ENCODE results near the gene TBXAS1. TPM values are rescaled to one million over a fixed set of nuclear protein-coding genes. Genes with fewer than 3 reads are reported as not detected.

Gene TBXAS1
- total RNA-seq, 2 experiments from 2014 or later = 0.86 TPM; not detected in 1

DNA sequence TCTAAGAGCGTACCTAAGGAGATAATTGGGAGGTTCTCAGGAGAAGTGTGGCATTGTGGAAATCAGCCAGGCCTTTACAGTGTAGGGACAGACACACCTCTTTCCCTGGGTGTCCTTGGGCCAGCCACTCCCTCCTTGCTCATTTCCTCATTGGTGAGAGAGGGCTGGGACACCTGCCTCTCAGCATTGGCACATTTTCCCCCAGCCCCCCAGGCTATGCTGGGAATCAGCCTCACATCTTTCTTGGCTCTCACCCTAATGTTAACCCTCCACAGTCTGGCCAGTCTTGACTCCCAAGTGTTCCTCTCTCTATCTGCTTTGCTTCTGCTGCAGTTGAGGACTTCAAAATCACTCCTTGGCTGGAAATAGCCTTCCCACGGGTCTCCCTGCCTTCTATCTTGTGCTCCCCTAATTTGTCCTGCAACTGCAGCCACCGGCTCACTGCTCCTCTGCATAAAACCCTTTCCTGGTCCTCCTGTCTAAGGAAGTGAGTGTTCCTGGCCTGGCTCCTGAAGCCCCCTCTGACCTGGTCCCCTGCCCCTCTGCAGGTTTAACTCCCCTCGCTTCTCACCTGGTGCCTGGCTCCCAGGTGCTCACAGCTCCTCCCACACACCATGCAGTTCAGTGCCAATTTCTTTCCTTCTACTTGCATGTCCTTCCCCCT, 15.8 kb downstream of the TBXAS1 start:
- no TSS peak for BruUV-seq (replicated peaks)
- intact Hi-C loops (cut with micrococcal nuclease; ENCODE audit: unreplicated experiment) = no loop called here
- Histone ChIP-seq H3K79me2 (ENCODE audit: insufficient read depth, low read depth, low read length) (no peaks in the 10 kb centered on the region), H3K9me2 (ENCODE audit: insufficient read depth, low read length) (no peaks in the 10 kb centered on the region), H3K36me3 (ENCODE audit: insufficient read depth, low read length) (no peaks in the 10 kb centered on the region), H3K27ac (ENCODE audit: low read depth, low read length, poor library complexity, severe bottlenecking) (no peak overlapping the region), H2AFZ (ENCODE audit: low read length) (no peak overlapping the region), H3K4me1 (ENCODE audit: insufficient read depth, low read length, poor library complexity, severe bottlenecking) (peaks cover 11% of the 10 kb centered on the region), H3K9me3 (ENCODE audit: low read length) (no peaks in the 10 kb centered on the region), H3K4me3 (ENCODE audit: low read depth, low read length, poor library complexity, severe bottlenecking) (no peak overlapping the region), H3K4me2 (ENCODE audit: low read length) (no peak overlapping the region), H4K20me1 (ENCODE audit: insufficient read depth, low read length) (no peaks in the 10 kb centered on the region)
- no peak for DNase-seq (ENCODE audit: low spot score)
- ChIA-PET CTCF (ENCODE audit: unreplicated experiment) (no interaction called here), POLR2A (no interaction called here)
- TF ChIP-seq, protein P1, sequence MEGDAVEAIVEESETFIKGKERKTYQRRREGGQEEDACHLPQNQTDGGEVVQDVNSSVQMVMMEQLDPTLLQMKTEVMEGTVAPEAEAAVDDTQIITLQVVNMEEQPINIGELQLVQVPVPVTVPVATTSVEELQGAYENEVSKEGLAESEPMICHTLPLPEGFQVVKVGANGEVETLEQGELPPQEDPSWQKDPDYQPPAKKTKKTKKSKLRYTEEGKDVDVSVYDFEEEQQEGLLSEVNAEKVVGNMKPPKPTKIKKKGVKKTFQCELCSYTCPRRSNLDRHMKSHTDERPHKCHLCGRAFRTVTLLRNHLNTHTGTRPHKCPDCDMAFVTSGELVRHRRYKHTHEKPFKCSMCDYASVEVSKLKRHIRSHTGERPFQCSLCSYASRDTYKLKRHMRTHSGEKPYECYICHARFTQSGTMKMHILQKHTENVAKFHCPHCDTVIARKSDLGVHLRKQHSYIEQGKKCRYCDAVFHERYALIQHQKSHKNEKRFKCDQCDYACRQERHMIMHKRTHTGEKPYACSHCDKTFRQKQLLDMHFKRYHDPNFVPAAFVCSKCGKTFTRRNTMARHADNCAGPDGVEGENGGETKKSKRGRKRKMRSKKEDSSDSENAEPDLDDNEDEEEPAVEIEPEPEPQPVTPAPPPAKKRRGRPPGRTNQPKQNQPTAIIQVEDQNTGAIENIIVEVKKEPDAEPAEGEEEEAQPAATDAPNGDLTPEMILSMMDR (conservative IDR thresholded peaks at IDR 0.05; ENCODE audit: low read length) = no peak
- TF ChIP-seq EZH2phosphoT487 (IDR thresholded peaks at IDR 0.05; ENCODE audit: borderline replicate concordance, low read depth, low read length) = no peak

- TF ChIP-seq EZH2phosphoT487 (IDR thresholded peaks at IDR 0.05; ENCODE audit: borderline replicate concordance, low read depth, low read length) = no peak
- TF ChIP-seq, protein P1 (conservative IDR thresholded peaks at IDR 0.05; ENCODE audit: low read length) = no peak
- DNase-seq (ENCODE audit: low spot score) = no peak
- Histone ChIP-seq H3K79me2 (ENCODE audit: insufficient read depth, low read depth, low read length) (no peaks in the 10 kb centered on the region), H3K4me3 (ENCODE audit: low read depth, low read length, poor library complexity, severe bottlenecking) (no peak overlapping the region), H3K36me3 (ENCODE audit: insufficient read depth, low read length) (no peaks in the 10 kb centered on the region), H4K20me1 (ENCODE audit: insufficient read depth, low read length) (no peaks in the 10 kb centered on the region), H3K27ac (ENCODE audit: low read depth, low read length, poor library complexity, severe bottlenecking) (no peak overlapping the region), H3K9me3 (ENCODE audit: low read length) (no peaks in the 10 kb centered on the region), H2AFZ (ENCODE audit: low read length) (no peak overlapping the region), H3K4me1 (ENCODE audit: insufficient read depth, low read length, poor library complexity, severe bottlenecking) (peaks cover 11% of the 10 kb centered on the region), H3K4me2 (ENCODE audit: low read length) (no peak overlapping the region), H3K9me2 (ENCODE audit: insufficient read depth, low read length) (no peaks in the 10 kb centered on the region)
- POLR2A ChIA-PET = no interaction called here
- CTCF ChIA-PET (ENCODE audit: unreplicated experiment) = no interaction called here
- no TSS peak for BruUV-seq (replicated peaks)
- intact Hi-C loops (cut with micrococcal nuclease; ENCODE audit: unreplicated experiment) = no loop called here
Observed at GRCh38 chr7:139845443-139845805, 16.4 kb downstream of the TBXAS1 start.

- Histone ChIP-seq H3K36me3 (ENCODE audit: insufficient read depth, low read length) (no peaks in the 10 kb centered on the region), H3K4me3 (ENCODE audit: low read depth, low read length, poor library complexity, severe bottlenecking) (no peak overlapping the region), H3K9me3 (ENCODE audit: low read length) (no peaks in the 10 kb centered on the region), H3K4me2 (ENCODE audit: low read length) (no peak overlapping the region), H3K27ac (ENCODE audit: low read depth, low read length, poor library complexity, severe bottlenecking) (no peak overlapping the region), H4K20me1 (ENCODE audit: insufficient read depth, low read length) (no peaks in the 10 kb centered on the region), H3K79me2 (ENCODE audit: insufficient read depth, low read depth, low read length) (no peaks in the 10 kb centered on the region), H3K4me1 (ENCODE audit: insufficient read depth, low read length, poor library complexity, severe bottlenecking) (peaks cover 11% of the 10 kb centered on the region), H3K9me2 (ENCODE audit: insufficient read depth, low read length) (no peaks in the 10 kb centered on the region), H2AFZ (ENCODE audit: low read length) (no peak overlapping the region)
- CTCF ChIA-PET (ENCODE audit: unreplicated experiment) = no interaction called here
- intact Hi-C loops (cut with micrococcal nuclease; ENCODE audit: unreplicated experiment) = no loop called here
- DNase-seq (ENCODE audit: low spot score) = no peak
- TF ChIP-seq, protein P1 (conservative IDR thresholded peaks at IDR 0.05; ENCODE audit: low read length) = no peak
- no peak for TF ChIP-seq EZH2phosphoT487 (IDR thresholded peaks at IDR 0.05; ENCODE audit: borderline replicate concordance, low read depth, low read length)
- POLR2A ChIA-PET = no interaction called here
- no TSS peak for BruUV-seq (replicated peaks)
Observed at GRCh38 chr7:139846297-139846696, 17.2 kb downstream of the TBXAS1 start.
